Measurements from ENCODE around the gene IRF6. TPM values are rescaled to one million over a fixed set of nuclear protein-coding genes. Genes with fewer than 3 reads are reported as not detected.

The IRF6 gene
- total and polyA plus RNA-seq, 8 donors: 15.7 to 26.5 (median 19.3) TPM

DNA sequence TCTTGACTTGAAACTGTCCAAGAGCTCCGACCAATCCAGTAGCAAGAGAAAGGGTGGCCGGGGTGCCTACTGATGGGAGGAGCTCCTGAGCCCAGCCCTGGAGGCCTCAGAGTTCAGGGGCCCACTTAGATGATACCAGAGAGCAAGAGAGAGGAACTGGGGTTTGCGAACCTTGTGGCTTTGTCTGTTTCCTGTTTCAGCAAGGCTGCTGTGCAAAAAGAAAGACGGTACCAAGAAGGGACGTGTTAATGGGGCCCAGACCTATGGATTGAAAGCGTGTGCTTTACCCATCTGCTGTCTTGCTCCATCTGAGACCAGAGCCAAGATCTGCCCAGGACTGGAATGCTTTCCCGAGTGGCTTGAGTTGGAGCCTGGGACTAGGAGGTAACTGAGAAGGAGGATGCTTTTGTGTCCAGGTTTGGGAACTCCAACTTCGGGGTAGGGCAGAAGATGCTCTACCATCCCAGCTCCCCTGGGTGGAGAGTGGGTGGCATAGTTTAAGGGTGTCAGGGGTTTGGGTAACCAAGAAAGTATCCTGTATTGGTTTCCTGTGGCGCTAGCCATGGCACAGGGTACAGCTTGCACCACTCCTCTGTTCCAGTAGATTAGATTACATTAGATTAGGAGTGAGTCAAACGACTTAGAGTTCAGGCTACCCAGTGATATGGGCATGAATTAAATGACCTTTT, 49.9 kb downstream of the IRF6 start, which contains the start of gene TRAF3IP3:
TRAF3IP3 (plus strand) TSS at position 128 of the 689 bp plus-strand sequence. CDS start 3,987 bp downstream, outside the sequence.
- DNase-seq (peak in 2 of 4 donors; percentile 66 to 81), ATAC-seq (peak; percentile 83)
- TF ChIP-seq, protein P1, sequence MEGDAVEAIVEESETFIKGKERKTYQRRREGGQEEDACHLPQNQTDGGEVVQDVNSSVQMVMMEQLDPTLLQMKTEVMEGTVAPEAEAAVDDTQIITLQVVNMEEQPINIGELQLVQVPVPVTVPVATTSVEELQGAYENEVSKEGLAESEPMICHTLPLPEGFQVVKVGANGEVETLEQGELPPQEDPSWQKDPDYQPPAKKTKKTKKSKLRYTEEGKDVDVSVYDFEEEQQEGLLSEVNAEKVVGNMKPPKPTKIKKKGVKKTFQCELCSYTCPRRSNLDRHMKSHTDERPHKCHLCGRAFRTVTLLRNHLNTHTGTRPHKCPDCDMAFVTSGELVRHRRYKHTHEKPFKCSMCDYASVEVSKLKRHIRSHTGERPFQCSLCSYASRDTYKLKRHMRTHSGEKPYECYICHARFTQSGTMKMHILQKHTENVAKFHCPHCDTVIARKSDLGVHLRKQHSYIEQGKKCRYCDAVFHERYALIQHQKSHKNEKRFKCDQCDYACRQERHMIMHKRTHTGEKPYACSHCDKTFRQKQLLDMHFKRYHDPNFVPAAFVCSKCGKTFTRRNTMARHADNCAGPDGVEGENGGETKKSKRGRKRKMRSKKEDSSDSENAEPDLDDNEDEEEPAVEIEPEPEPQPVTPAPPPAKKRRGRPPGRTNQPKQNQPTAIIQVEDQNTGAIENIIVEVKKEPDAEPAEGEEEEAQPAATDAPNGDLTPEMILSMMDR (IDR thresholded peaks at IDR 0.05): no peak
- peaks cover 0 to 56% of the 10 kb centered on the region in 2 donors for H3K4me1 ChIP-seq
- intact Hi-C loops (cut with DNase I): no loop called here
- H3K9me3 ChIP-seq: no peaks in the 10 kb centered on the region
- H3K4me3 ChIP-seq: peak within 1 kb of the TSS in 1 of 2 donors; percentile 30
- H3K36me3 ChIP-seq: peaks cover 0 to 7% of the 10 kb centered on the region in 2 donors
- peak within 1 kb of the TSS; percentile 50 to 80 for H3K27ac ChIP-seq
- no peaks in the 10 kb centered on the region for H3K27me3 ChIP-seq

DNA sequence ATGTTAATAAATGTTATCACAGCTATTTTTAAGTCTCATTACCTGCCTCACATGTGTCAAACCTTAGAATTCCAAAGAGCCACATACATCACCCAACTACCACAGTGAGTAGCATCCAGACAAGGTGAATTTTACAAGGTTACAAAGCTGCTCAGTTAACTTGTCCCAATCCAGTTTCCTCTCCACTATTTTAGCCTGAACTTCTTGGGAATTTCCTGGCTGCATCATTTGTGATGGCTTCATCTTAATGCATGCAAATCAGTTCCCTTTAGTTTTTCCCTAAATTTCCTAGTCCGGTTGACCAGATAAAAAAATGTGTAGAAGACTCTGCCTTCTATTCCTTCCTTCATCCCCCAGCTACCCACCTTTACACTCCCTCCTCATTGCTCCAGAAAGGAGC, 50.7 kb downstream of the IRF6 start:
- Histone ChIP-seq H3K27ac (peak overlapping the region in 1 of 2 donors; percentile 80), H3K27me3 (no peaks in the 10 kb centered on the region), H3K4me1 (peaks cover 0 to 63% of the 10 kb centered on the region in 2 donors), H3K9me3 (no peaks in the 10 kb centered on the region), H3K4me3 (no peak overlapping the region), H3K36me3 (peaks cover 0 to 7% of the 10 kb centered on the region in 2 donors)
- TF ChIP-seq, protein P1 (IDR thresholded peaks at IDR 0.05): no peak
- DNase-seq: no peak
- ATAC-seq: no peak
- intact Hi-C loops (cut with DNase I): no loop called here

DNA sequence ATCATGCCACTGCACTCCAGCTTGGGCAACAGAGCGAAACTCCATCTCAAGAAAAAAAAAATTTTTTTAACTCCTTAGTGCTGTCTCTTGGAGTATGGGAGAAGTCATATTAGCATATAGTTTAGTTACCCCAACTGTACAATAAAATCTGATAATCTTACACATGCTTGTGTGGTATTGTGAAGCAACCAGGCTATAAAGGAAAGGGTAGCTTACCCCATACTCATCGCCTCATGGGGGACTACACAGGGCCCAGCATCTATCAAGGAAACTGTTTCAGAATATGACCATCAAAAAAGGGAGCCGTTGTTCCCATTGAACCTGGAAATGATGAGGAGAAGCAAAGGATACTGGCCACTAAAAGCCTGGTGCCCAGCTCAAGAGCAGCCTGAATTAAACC, 53.1 kb downstream of the IRF6 start:
- ATAC-seq (no peak), DNase-seq (no peak)
- H3K4me1 ChIP-seq: peaks cover 0 to 70% of the 10 kb centered on the region in 2 donors
- intact Hi-C loops (cut with DNase I): no loop called here
- no peaks in the 10 kb centered on the region for H3K9me3 ChIP-seq
- no peak overlapping the region for H3K27ac ChIP-seq
- TF ChIP-seq, protein P1 (IDR thresholded peaks at IDR 0.05): no peak
- H3K27me3 ChIP-seq: no peaks in the 10 kb centered on the region
- H3K4me3 ChIP-seq: no peak overlapping the region
- H3K36me3 ChIP-seq: no peaks in the 10 kb centered on the region

DNA sequence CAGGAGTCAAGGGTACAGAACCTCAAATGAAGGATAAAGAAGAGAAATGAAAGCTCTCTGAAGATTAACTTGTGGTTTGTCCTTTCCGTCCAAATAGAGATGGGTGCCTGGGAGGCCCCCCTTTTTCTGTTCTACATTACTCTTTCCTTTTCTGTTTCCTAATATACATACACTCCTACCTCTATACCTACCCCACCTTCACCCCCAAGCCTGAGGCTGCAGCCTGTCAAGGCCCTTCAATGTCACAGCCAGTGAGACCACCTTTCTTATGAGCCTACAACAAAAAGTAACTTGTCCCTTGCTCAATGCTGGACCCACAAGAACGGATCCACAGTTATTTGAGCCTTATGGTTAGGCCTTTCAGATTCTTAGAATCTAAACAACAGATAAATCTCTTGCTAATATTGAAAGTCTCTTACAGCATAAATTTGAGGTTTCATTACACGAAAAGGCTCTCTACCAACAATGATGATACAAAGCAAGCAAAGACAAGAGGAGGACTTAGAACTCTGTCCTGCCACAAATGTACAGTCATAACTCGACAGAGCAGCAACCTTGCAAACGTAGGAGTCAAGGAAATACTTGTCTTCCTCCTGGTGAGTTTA, 54.2 kb downstream of the IRF6 start:
- H3K36me3 ChIP-seq: no peaks in the 10 kb centered on the region
- intact Hi-C loops (cut with DNase I): no loop called here
- H3K27me3 ChIP-seq: no peaks in the 10 kb centered on the region
- peak overlapping the region in 1 of 2 donors; percentile 39 for H3K27ac ChIP-seq
- DNase-seq (no peak), ATAC-seq (no peak)
- H3K9me3 ChIP-seq: no peaks in the 10 kb centered on the region
- H3K4me3 ChIP-seq: no peak overlapping the region
- TF ChIP-seq, protein P1 (IDR thresholded peaks at IDR 0.05): no peak
- peaks cover 0 to 74% of the 10 kb centered on the region in 2 donors for H3K4me1 ChIP-seq

DNA sequence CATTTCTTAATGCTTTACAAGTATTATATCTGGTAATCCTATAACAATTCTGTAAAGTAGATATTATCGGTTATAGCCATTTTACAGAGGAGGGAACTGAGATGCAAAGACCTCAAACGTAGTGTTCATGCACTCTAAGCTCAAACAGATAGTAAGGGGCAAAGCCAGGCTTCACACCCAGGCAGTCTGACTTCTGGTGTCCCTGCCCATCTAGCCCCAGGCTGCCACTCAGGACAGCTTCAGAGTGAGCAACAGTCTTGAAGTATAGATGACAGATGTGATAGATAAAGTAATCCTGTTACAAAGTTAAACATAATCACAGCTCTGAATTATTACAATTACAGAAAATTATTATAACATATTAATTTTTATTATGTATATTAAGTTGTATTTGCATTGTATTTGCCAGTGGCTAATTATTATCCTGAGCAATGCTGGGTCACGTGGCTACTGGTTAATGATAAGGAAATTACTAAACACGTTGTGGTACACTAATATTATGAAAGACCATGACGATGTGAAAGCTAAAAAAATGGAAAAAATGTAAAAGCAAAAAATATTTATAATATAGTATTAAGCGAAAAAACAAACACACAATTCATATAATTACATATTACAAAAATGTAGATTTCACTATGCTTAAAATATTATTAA, 56.1 kb downstream of the IRF6 start:
- DNase-seq: no peak
- Histone ChIP-seq H3K36me3 (no peaks in the 10 kb centered on the region), H3K27ac (peak overlapping the region in 1 of 2 donors; percentile 47), H3K4me1 (peaks cover 0 to 57% of the 10 kb centered on the region in 2 donors), H3K4me3 (no peak overlapping the region), H3K9me3 (no peaks in the 10 kb centered on the region), H3K27me3 (no peaks in the 10 kb centered on the region)
- intact Hi-C loops (cut with DNase I): loop anchor here in 1 of 2 donors (5.0 kb wide), 1 partner anchor 172 kb away; no protein-coding TSS in a partner anchor
- no peak for ATAC-seq
- TF ChIP-seq, protein P1 (IDR thresholded peaks at IDR 0.05): no peak

Data from left lung (tissue), 10 donors.